GM21786 (cell line): ENCODE measurements around the gene SDHB.
"Not testable (repeated sequence)": the region's sequence is repeated elsewhere in the genome, so short reads cannot be mapped to it uniquely, and the experiment has no call there.

Experiments
- ATAC-seq: cut with Tn5 transposase; IDR thresholded peaks from one replicate; pipeline ENCODE4 v1.9.1; 2021; ENCODE audit not compliant: unreplicated experiment

Gene SDHB

GRCh38 chr1:17075470-17076255 lies 21.8 kb upstream of the SDHB start:
- ATAC-seq, result no peak

GRCh38 chr1:17071794-17072193 lies 18.0 kb upstream of the SDHB start:
- no peak for ATAC-seq

- no peak for ATAC-seq
Observed at GRCh38 chr1:17070163-17070525, 16.3 kb upstream of the SDHB start.

- no peak for ATAC-seq
Observed at GRCh38 chr1:17069452-17070162, 15.8 kb upstream of the SDHB start.

- no peak for ATAC-seq
Observed at GRCh38 chr1:17068789-17069188, 15.0 kb upstream of the SDHB start.

GRCh38 chr1:17067465-17068240 lies 13.8 kb upstream of the SDHB start:
- no peak for ATAC-seq

- no peak for ATAC-seq
Observed at GRCh38 chr1:17067069-17067426, 13.2 kb upstream of the SDHB start.

- ATAC-seq, result no peak
Observed at GRCh38 chr1:17066361-17067068, 12.7 kb upstream of the SDHB start.

GRCh38 chr1:17065666-17066065 lies 11.8 kb upstream of the SDHB start:
- no peak for ATAC-seq

GRCh38 chr1:17062751-17063150 lies 8.9 kb upstream of the SDHB start:
- not testable (repeated sequence) for ATAC-seq

- ATAC-seq, result no peak
Observed at GRCh38 chr1:17061892-17062291, 8.1 kb upstream of the SDHB start.

GRCh38 chr1:17061486-17061885 lies 7.7 kb upstream of the SDHB start:
- no peak for ATAC-seq

- ATAC-seq, result no peak
Observed at GRCh38 chr1:17060306-17060749, 6.5 kb upstream of the SDHB start.

- no peak for ATAC-seq
Observed at GRCh38 chr1:17059391-17060305, 5.8 kb upstream of the SDHB start.

GRCh38 chr1:17056551-17056950 lies 2.7 kb upstream of the SDHB start:
- no peak for ATAC-seq

GRCh38 chr1:17055801-17056200 lies 2.0 kb upstream of the SDHB start:
- no peak for ATAC-seq

- no peak for ATAC-seq
Observed at GRCh38 chr1:17053086-17053684, 647 bp downstream of the SDHB start.

GRCh38 chr1:17052641-17053040 lies 1.2 kb downstream of the SDHB start:
- no peak for ATAC-seq

GRCh38 chr1:17052038-17052437 lies 1.8 kb downstream of the SDHB start:
- no peak for ATAC-seq

GRCh38 chr1:17047924-17048323 lies 5.9 kb downstream of the SDHB start:
- no peak for ATAC-seq
